NK-92 (cell line): ENCODE measurements around the gene C19orf73.
"Not testable (repeated sequence)": the region's sequence is repeated elsewhere in the genome, so short reads cannot be mapped to it uniquely, and the experiment has no call there.

Experiments
- DNase-seq: peaks from one replicate; lab custom pipeline; 2025; ENCODE audit not compliant: unreplicated experiment; lab: John Stamatoyannopoulos, UW

C19orf73 gene

GRCh38 chr19:49148784-49149651 is 30.1 kb upstream of the C19orf73 start:
- no peak for DNase-seq

GRCh38 chr19:49148044-49148682 is 29.2 kb upstream of the C19orf73 start:
- no peak for DNase-seq

GRCh38 chr19:49146408-49146770 is 27.4 kb upstream of the C19orf73 start:
- DNase-seq = not testable (repeated sequence)

- DNase-seq = no peak
Measured at GRCh38 chr19:49145573-49146407, 26.8 kb upstream of the C19orf73 start.

- DNase-seq = no peak
Measured at GRCh38 chr19:49142866-49143335, 24.0 kb upstream of the C19orf73 start.

GRCh38 chr19:49141352-49141751 is 22.4 kb upstream of the C19orf73 start:
- DNase-seq = no peak

GRCh38 chr19:49140951-49141350 is 22.0 kb upstream of the C19orf73 start:
- no peak for DNase-seq

- no peak for DNase-seq
Measured at GRCh38 chr19:49136771-49137171, 17.8 kb upstream of the C19orf73 start.

GRCh38 chr19:49135686-49136085 is 16.7 kb upstream of the C19orf73 start:
- DNase-seq = no peak

GRCh38 chr19:49133621-49134454 is 14.9 kb upstream of the C19orf73 start:
- DNase-seq = no peak

GRCh38 chr19:49132974-49133609 is 14.1 kb upstream of the C19orf73 start:
- no peak for DNase-seq

- DNase-seq = no peak
Measured at GRCh38 chr19:49130325-49130724, 11.4 kb upstream of the C19orf73 start.

- no peak for DNase-seq
Measured at GRCh38 chr19:49129238-49129583, 10.3 kb upstream of the C19orf73 start.

GRCh38 chr19:49128545-49129237 is 9.7 kb upstream of the C19orf73 start:
- DNase-seq = no peak

- peak; percentile 57 for DNase-seq
Measured at GRCh38 chr19:49127674-49128544, 9.0 kb upstream of the C19orf73 start.

- DNase-seq = not testable (repeated sequence)
Measured at GRCh38 chr19:49127225-49127624, 8.3 kb upstream of the C19orf73 start.

GRCh38 chr19:49126575-49126974 is 7.6 kb upstream of the C19orf73 start:
- no peak for DNase-seq

- DNase-seq = no peak
Measured at GRCh38 chr19:49125025-49125731, 6.2 kb upstream of the C19orf73 start.
